Osteoblast (primary cell): ENCODE results near the gene TLR10. TPM values are rescaled to one million over a fixed set of nuclear protein-coding genes. Genes with fewer than 3 reads are reported as not detected.
"Not testable (repeated sequence)": the region's sequence is repeated elsewhere in the genome, so short reads cannot be mapped to it uniquely, and the experiment has no call there.

Experiments
- DNase-seq: peaks from one replicate; pipeline ENCODE4 v3.0.0; 2011; ENCODE audit warnings: low spot score, mixed read lengths; ENCODE audit not compliant: insufficient read length; ENCODE audit errors: missing footprints
- H2AFZ ChIP-seq: 2 replicates; pipeline ENCODE4 v1.6.0; 2011; ENCODE audit warnings: mild to moderate bottlenecking, low read length
- H3K27ac ChIP-seq: 2 replicates; pipeline ENCODE4 v1.5.1; 2011; ENCODE audit warnings: mild to moderate bottlenecking, low read depth, low read length, moderate library complexity
- H3K27me3 ChIP-seq: 2 replicates; pipeline ENCODE4 v1.6.0; 2012; ENCODE audit warnings: mild to moderate bottlenecking, control low read depth, inconsistent platforms, low read length, moderate library complexity; ENCODE audit not compliant: insufficient read depth
- H3K36me3 ChIP-seq: 2 replicates; pipeline ENCODE4 v1.5.1; 2011; ENCODE audit warnings: mild to moderate bottlenecking, low read length, control low read depth, moderate library complexity; ENCODE audit not compliant: insufficient read depth
- H3K4me1 ChIP-seq: 2 replicates; pipeline ENCODE4 v1.5.1; 2011; ENCODE audit warnings: mild to moderate bottlenecking, low read length, control low read depth, moderate library complexity; ENCODE audit not compliant: insufficient read depth
- H3K4me2 ChIP-seq: 2 replicates; pipeline ENCODE4 v1.6.0; 2011; ENCODE audit warnings: mild to moderate bottlenecking, low read length; ENCODE audit not compliant: insufficient read depth
- H3K4me3 ChIP-seq: fragments of 200-600 bp; sonication (generic); 3 replicates; pipeline ENCODE4 v1.5.1; 2012; ENCODE audit warnings: mild to moderate bottlenecking, low read length, inconsistent platforms; ENCODE audit not compliant: insufficient read depth
- H3K79me2 ChIP-seq: 2 replicates; pipeline ENCODE4 v1.6.0; 2012; ENCODE audit warnings: mild to moderate bottlenecking, low read length, control low read depth, inconsistent platforms; ENCODE audit not compliant: insufficient read depth
- H3K9me3 ChIP-seq: 2 replicates; pipeline ENCODE4 v1.5.1; 2011; ENCODE audit warnings: low read depth, low read length, control low read depth
- H4K20me1 ChIP-seq: 2 replicates; pipeline ENCODE4 v1.6.0; 2012; ENCODE audit warnings: mild to moderate bottlenecking, low read length, control low read depth; ENCODE audit not compliant: insufficient read depth
- CTCF ChIP-seq: IDR thresholded peaks from 2 replicates; pipeline ENCODE4 v1.5.1; 2011; ENCODE audit warnings: mild to moderate bottlenecking, low read depth, low read length, moderate library complexity; ENCODE audit errors: extremely low read depth
- total RNA-seq: library from RNA; depleted of rRNA; stranded (reverse); fragments of >200 nt; gene quantifications from 2 replicates; pipeline ENCODE4 v1.2.3, GENCODE V29; 2012

TLR10 gene
- total RNA-seq, 1 donor: not detected

DNA sequence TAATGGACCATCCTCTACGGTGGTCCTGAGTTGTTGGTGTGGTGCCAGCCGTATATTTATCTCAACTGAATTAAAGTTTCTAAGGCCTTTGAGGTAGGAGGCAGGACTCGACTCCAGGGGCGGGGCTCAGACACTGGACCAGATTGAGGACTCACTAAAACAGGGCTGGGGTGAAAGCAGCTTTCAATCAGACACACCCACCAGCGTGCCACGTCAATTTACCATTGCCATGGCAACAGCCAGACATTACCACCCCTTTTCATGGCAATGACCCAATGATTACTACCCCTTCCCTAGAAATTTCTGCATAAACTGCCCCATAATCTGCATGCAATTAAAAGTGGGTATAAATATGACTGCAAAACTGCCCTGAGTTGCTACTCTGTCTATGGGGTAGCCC, 28.5 kb upstream of the TLR10 start:
- TF ChIP-seq CTCF: no peak
- H3K4me1 ChIP-seq: no peaks in the 10 kb centered on the region

DNA sequence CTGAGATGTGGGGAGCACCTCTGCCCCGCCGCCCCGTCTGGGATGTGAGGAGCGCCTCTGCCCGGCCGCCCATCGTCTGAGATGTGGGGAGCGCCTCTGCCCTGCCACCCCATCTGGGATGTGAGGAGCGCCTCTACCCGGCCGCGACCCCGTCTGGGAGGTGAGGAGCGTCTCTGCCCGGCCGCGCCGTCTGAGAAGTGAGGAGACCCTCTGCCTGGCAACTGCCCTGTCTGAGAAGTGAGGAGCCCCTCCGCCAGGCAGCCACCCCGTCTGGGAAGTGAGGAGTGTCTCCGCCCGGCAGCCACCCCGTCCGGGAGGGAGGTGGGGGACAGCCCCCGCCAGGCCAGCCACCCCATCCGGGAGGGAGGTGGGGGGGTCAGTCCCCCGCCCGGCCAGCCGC, 24.7 kb upstream of the TLR10 start:
- H2AFZ ChIP-seq, H3K27me3 ChIP-seq, H3K36me3 ChIP-seq, H3K27ac ChIP-seq, H3K79me2 ChIP-seq, H3K4me2 ChIP-seq, H3K4me3 ChIP-seq, H4K20me1 ChIP-seq, DNase-seq, H3K9me3 ChIP-seq: not testable (repeated sequence)
- H3K4me1 ChIP-seq: peaks cover 13% of the 10 kb centered on the region

More for the DNA sequence above, 28.5 kb upstream of the TLR10 start:
- no peak overlapping the region for H3K4me3 ChIP-seq
- no peaks in the 10 kb centered on the region for H4K20me1 ChIP-seq
- peaks cover 12% of the 10 kb centered on the region for H3K27me3 ChIP-seq
- no peaks in the 10 kb centered on the region for H3K36me3 ChIP-seq
- no peaks in the 10 kb centered on the region for H3K79me2 ChIP-seq
- DNase-seq: no peak
- no peaks in the 10 kb centered on the region for H3K9me3 ChIP-seq
- no peak overlapping the region for H2AFZ ChIP-seq
- H3K4me2 ChIP-seq: no peak overlapping the region
- no peak overlapping the region for H3K27ac ChIP-seq

- H3K36me3 ChIP-seq, H3K79me2 ChIP-seq, H4K20me1 ChIP-seq, H3K4me3 ChIP-seq, H3K27ac ChIP-seq, H3K9me3 ChIP-seq, DNase-seq, H3K27me3 ChIP-seq, H2AFZ ChIP-seq: not testable (repeated sequence)
- H3K4me2 ChIP-seq: peak overlapping the region; percentile 78
- H3K4me1 ChIP-seq: peaks cover 13% of the 10 kb centered on the region
Observed at GRCh38 chr4:38806251-38806650, 23.5 kb upstream of the TLR10 start.

DNA sequence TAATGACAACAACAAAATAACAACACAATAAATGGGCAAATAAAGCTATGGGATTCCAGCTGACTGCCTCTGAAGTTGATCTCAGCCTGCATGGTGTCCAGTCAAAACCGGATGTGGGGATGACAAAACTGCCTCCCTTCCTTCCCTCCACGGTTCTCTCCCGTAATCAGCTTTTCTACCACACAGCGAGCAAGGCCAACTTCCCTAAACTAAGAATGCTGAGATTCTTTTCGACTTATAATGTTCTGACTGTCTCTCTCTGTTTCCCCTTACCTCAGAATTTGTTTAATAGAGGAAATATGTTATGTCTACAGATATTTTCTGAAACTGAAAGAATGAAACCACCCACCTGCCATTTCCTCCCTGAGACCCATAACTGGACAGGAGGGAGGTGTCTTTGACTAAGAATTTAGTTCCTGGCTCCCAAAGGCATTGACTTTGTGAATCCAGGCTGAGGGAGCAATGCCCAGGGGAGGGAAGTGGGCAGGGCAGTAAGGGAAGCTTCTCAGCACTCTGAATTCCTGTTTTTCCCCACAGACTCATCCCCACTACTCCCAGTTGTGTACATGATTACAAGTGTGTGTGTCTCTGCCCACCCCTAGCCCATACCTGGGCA, 22.8 kb upstream of the TLR10 start:
- H3K36me3 ChIP-seq: no peaks in the 10 kb centered on the region
- peak overlapping the region; percentile 60 for H3K4me3 ChIP-seq
- no peaks in the 10 kb centered on the region for H3K27me3 ChIP-seq
- peaks cover 13% of the 10 kb centered on the region for H3K4me1 ChIP-seq
- no peaks in the 10 kb centered on the region for H3K9me3 ChIP-seq
- H2AFZ ChIP-seq: peak overlapping the region; percentile 92
- no peaks in the 10 kb centered on the region for H4K20me1 ChIP-seq
- H3K27ac ChIP-seq: peak overlapping the region; percentile 64
- H3K4me2 ChIP-seq: peak overlapping the region; percentile 78
- no peaks in the 10 kb centered on the region for H3K79me2 ChIP-seq
- TF ChIP-seq CTCF: no peak
- DNase-seq: no peak

DNA sequence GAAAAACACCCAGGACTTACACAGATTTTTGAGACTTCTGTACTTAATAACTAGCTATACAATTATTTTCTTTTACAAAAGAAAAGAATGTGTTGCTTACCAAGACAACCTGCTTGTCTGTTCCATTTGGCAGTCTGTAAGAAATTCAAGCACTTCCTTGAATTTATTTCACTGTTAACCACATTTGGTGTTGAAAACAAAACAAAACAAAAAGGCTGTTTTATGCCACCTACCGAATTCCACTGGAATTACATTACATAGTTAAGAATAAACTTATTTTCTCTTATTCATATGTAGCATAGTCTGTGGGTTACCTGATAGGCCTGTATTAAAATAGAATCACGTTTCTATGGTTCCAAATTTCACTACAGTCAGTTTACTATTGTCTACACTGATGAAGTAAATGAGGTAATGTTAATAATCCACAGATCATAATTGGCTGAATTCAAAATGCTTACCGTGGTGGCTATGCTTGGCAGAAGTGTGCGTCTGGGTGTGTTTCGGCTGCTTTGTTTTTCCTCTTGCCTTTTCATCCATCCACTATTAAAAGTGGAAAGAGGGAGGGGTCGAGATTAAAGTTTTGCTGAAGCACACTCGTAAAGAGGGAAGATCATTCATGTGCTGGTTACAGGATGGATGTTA, 22.0 kb upstream of the TLR10 start, which contains the start of gene TLR1:
TSS of gene TLR1 (minus strand) at position 138 of the 642 bp plus-strand sequence. CDS start 5,960 bp downstream, outside the sequence.
- Histone ChIP-seq H3K4me3 (peak within 1 kb of the TSS; percentile 60), H2AFZ (peak within 1 kb of the TSS; percentile 92), H4K20me1 (no peaks in the 10 kb centered on the region), H3K79me2 (no peaks in the 10 kb centered on the region), H3K27ac (peak within 1 kb of the TSS; percentile 64), H3K4me1 (peaks cover 13% of the 10 kb centered on the region), H3K4me2 (peak within 1 kb of the TSS; percentile 78), H3K9me3 (no peaks in the 10 kb centered on the region), H3K27me3 (no peaks in the 10 kb centered on the region), H3K36me3 (no peaks in the 10 kb centered on the region)
- peak; percentile 51 for TF ChIP-seq CTCF
- no peak for DNase-seq
